Measurements from ENCODE around the gene CREM. TPM values are rescaled to one million over a fixed set of nuclear protein-coding genes. Genes with fewer than 3 reads are reported as not detected.

CREM gene
- total RNA-seq, 1 experiment from 2014 or later: 24.7 TPM

DNA sequence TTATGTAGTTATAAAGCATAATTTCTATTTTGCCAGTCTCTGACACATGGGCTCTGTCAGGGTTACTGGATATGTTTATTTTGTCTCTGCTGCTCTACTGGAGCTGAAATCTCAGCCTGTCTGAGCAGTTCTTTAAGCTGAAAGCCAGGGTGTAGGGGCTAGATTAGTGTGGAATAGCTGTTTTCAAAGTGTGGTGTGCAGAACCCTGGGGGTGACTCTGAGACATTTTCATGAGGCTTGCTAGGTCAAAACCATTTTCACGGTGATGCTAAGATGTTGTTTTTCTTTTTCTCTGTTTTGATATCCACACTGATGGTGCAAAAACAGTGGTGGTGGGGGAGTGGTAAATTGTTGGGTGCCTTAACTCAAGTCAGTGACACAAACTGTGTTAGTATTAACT lies 45.5 kb downstream of the CREM start:
- Mint-ChIP-seq H3K27me3 (ENCODE audit: insufficient read depth, unreplicated experiment) (no peaks in the 10 kb centered on the region), H3K4me1 (ENCODE audit: low read depth, unreplicated experiment) (no peaks in the 10 kb centered on the region), H3K36me3 (ENCODE audit: insufficient read depth, unreplicated experiment) (no peaks in the 10 kb centered on the region), H3K4me3 (ENCODE audit: unreplicated experiment) (no peak overlapping the region), H3K9me3 (ENCODE audit: unreplicated experiment) (no peaks in the 10 kb centered on the region), H3K27ac (ENCODE audit: unreplicated experiment) (no peak overlapping the region)
- ChIA-PET POLR2A (no interaction called here), CTCF (interaction anchor here (1.0 kb wide), 1 partner anchor 23 kb away, joined by 3 read pairs; no protein-coding TSS in a partner anchor)
- Histone ChIP-seq H3K36me3 (ENCODE audit: control insufficient read depth, insufficient read depth, low read length) (no peaks in the 10 kb centered on the region), H3K4me1 (no peaks in the 10 kb centered on the region), H3K9me3 (no peaks in the 10 kb centered on the region), H3K4me3 (ENCODE audit: low read depth, low read length) (no peak overlapping the region), H3K27me3 (replicated peaks; ENCODE audit: control insufficient read depth, insufficient read depth, low read length) (no peaks in the 10 kb centered on the region)
- intact Hi-C loops (cut with micrococcal nuclease; ENCODE audit: unreplicated experiment): no loop called here
- TF ChIP-seq, protein P1, sequence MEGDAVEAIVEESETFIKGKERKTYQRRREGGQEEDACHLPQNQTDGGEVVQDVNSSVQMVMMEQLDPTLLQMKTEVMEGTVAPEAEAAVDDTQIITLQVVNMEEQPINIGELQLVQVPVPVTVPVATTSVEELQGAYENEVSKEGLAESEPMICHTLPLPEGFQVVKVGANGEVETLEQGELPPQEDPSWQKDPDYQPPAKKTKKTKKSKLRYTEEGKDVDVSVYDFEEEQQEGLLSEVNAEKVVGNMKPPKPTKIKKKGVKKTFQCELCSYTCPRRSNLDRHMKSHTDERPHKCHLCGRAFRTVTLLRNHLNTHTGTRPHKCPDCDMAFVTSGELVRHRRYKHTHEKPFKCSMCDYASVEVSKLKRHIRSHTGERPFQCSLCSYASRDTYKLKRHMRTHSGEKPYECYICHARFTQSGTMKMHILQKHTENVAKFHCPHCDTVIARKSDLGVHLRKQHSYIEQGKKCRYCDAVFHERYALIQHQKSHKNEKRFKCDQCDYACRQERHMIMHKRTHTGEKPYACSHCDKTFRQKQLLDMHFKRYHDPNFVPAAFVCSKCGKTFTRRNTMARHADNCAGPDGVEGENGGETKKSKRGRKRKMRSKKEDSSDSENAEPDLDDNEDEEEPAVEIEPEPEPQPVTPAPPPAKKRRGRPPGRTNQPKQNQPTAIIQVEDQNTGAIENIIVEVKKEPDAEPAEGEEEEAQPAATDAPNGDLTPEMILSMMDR (IDR thresholded peaks at IDR 0.05; ENCODE audit: insufficient read depth in 1 of 2, low read depth in 1 of 2, low read length in 1 of 2, severe bottlenecking in 1 of 2, unreplicated experiment in 1 of 2): no peak
- no peak for DNase-seq
- BruUV-seq (replicated peaks): no TSS peak

DNA sequence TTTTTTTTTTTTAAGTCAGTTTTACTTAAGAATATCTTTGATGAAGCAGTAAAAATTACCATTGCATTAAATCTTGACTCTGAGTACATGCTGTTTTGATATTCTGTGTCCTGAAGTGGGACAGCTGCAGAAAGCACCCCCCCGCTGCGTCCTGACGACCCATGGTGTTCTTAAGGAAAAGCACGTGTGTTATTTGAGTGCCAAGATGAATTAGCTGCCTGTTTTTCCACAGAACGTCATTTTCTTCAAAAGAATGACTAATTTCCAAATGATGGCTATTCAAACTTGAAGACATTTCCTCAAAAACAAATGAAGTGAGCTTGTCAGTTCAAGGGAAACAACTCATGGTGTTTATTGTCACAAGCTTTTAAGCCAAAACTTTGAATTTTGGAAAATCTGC lies 45.9 kb downstream of the CREM start:
- no peak for DNase-seq
- TF ChIP-seq, protein P1 (IDR thresholded peaks at IDR 0.05; ENCODE audit: insufficient read depth in 1 of 2, low read depth in 1 of 2, low read length in 1 of 2, severe bottlenecking in 1 of 2, unreplicated experiment in 1 of 2): no peak
- Mint-ChIP-seq H3K9me3 (ENCODE audit: unreplicated experiment) (no peaks in the 10 kb centered on the region), H3K36me3 (ENCODE audit: insufficient read depth, unreplicated experiment) (no peaks in the 10 kb centered on the region), H3K27ac (ENCODE audit: unreplicated experiment) (no peak overlapping the region), H3K4me3 (ENCODE audit: unreplicated experiment) (no peak overlapping the region), H3K4me1 (ENCODE audit: low read depth, unreplicated experiment) (no peaks in the 10 kb centered on the region), H3K27me3 (ENCODE audit: insufficient read depth, unreplicated experiment) (no peaks in the 10 kb centered on the region)
- CTCF ChIA-PET: no interaction called here
- Histone ChIP-seq H3K9me3 (no peaks in the 10 kb centered on the region), H3K36me3 (ENCODE audit: control insufficient read depth, insufficient read depth, low read length) (no peaks in the 10 kb centered on the region), H3K27me3 (replicated peaks; ENCODE audit: control insufficient read depth, insufficient read depth, low read length) (no peaks in the 10 kb centered on the region), H3K4me3 (ENCODE audit: low read depth, low read length) (no peak overlapping the region), H3K4me1 (no peaks in the 10 kb centered on the region)
- POLR2A ChIA-PET: no interaction called here
- intact Hi-C loops (cut with micrococcal nuclease; ENCODE audit: unreplicated experiment): no loop called here
- BruUV-seq (replicated peaks): no TSS peak

DNA sequence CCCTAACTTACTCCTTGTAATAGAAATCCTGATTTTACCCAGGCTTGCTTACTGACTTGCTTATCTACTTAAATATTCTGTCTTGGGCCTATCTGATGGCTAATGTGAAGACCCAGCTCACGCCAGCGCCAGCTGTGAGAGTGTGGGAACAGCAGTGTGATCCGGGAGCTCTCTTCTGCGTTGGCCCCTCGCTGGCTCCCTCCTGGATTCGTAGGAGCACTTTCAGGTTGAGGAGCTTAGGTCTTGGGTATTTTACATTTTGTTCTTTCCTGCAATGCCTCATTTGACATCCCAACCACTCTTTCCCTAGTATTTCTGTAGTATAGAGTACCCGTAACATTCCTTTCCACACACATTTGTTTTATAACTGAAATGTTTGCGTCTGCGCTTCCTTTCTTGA lies 51.7 kb downstream of the CREM start:
- Mint-ChIP-seq H3K4me3 (ENCODE audit: unreplicated experiment) (no peak overlapping the region), H3K27ac (ENCODE audit: unreplicated experiment) (no peak overlapping the region), H3K27me3 (ENCODE audit: insufficient read depth, unreplicated experiment) (no peaks in the 10 kb centered on the region), H3K9me3 (ENCODE audit: unreplicated experiment) (no peaks in the 10 kb centered on the region), H3K4me1 (ENCODE audit: low read depth, unreplicated experiment) (no peaks in the 10 kb centered on the region), H3K36me3 (ENCODE audit: insufficient read depth, unreplicated experiment) (no peaks in the 10 kb centered on the region)
- H3K27me3 ChIP-seq (replicated peaks; ENCODE audit: control insufficient read depth, insufficient read depth, low read length): no peaks in the 10 kb centered on the region
- BruUV-seq (replicated peaks): no TSS peak
- CTCF ChIA-PET: interaction anchor here (0.6 to 0.8 kb wide), 2 partner anchors 51 to 184 kb away, joined by 3 read pairs; no protein-coding TSS in a partner anchor
- POLR2A ChIA-PET: no interaction called here
- intact Hi-C loops (cut with micrococcal nuclease; ENCODE audit: unreplicated experiment): no loop called here
- no peaks in the 10 kb centered on the region for H3K9me3 ChIP-seq
- H3K36me3 ChIP-seq (ENCODE audit: control insufficient read depth, insufficient read depth, low read length): no peaks in the 10 kb centered on the region
- no peak overlapping the region for H3K4me3 ChIP-seq (ENCODE audit: low read depth, low read length)
- DNase-seq: no peak
- H3K4me1 ChIP-seq: no peaks in the 10 kb centered on the region
- TF ChIP-seq, protein P1 (IDR thresholded peaks at IDR 0.05; ENCODE audit: insufficient read depth in 1 of 2, low read depth in 1 of 2, low read length in 1 of 2, severe bottlenecking in 1 of 2, unreplicated experiment in 1 of 2): no peak

Data from Caco-2 (cell line).